HEK293 (cell line): ENCODE results near the gene CEP43.

Experiments used
- CTCF ChIA-PET: fragments of 350-600 bp; formaldehyde crosslinking; extraction: SDS; loops from one replicate; lab custom pipeline; 2021; ENCODE audit warnings: antibody characterized with exemption; lab: Yijun Ruan, JAX
- POLR2A ChIA-PET: fragments of 300-600 bp; formaldehyde crosslinking; extraction: SDS; loops from one replicate; lab custom pipeline; 2020; ENCODE audit warnings: antibody characterized with exemption, inconsistent platforms; lab: Yijun Ruan, JAX
- H3K27ac ChIP-seq: fragments of 200-500 bp; sonication (Bioruptor generic); 2 replicates; pipeline ENCODE4 v1.5.1; 2014; ENCODE audit warnings: low read depth, low read length, control low read depth, inconsistent platforms; ENCODE audit errors: extremely low read depth
- H3K36me3 ChIP-seq, 2 experiments: fragments of 200-500 bp in 1 of 2; sonication (Bioruptor generic) in 1 of 2; 1 replicate in 1 of 2; 2 replicates in 1 of 2; pipeline ENCODE4 v1.5.1; 2014 to 2017; ENCODE audit warnings: inconsistent platforms in 2 of 2, low read length in 2 of 2; ENCODE audit not compliant: control insufficient read depth in 2 of 2, insufficient read depth in 1 of 2
- H3K4me1 ChIP-seq: fragments of 200-500 bp; sonication (Bioruptor generic); 2 replicates; pipeline ENCODE4 v1.5.1; 2014; ENCODE audit warnings: mild to moderate bottlenecking, low read length, inconsistent platforms; ENCODE audit not compliant: control insufficient read depth, insufficient read depth
- H3K4me3 ChIP-seq: 2 replicates; pipeline ENCODE4 v1.5.1; 2011; ENCODE audit warnings: low read depth, mild to moderate bottlenecking, control low read depth, low read length, moderate library complexity
- H3K9me3 ChIP-seq: fragments of 200-500 bp; sonication (Bioruptor generic); 2 replicates; pipeline ENCODE4 v1.5.1; 2014; ENCODE audit warnings: low read depth, low read length, inconsistent platforms; ENCODE audit not compliant: control insufficient read depth, insufficient read depth
- GFI1B ChIP-seq: fragments of 450-650 bp; formaldehyde crosslinking; IDR thresholded peaks from 2 replicates; pipeline ENCODE4 v1.5.1; 2016; ENCODE audit warnings: missing biosample characterization, missing genetic modification characterization
- GLIS1 ChIP-seq: fragments of 450-650 bp; formaldehyde crosslinking; IDR thresholded peaks from 2 replicates; pipeline ENCODE4 v1.5.1; 2016; ENCODE audit warnings: missing biosample characterization, missing genetic modification characterization
- HOXC10 ChIP-seq: sonication (generic); formaldehyde crosslinking; IDR thresholded peaks from 2 replicates; pipeline ENCODE4 v1.8.1; 2023; ENCODE audit warnings: mild to moderate bottlenecking, missing genetic modification reagents
- KLF1 ChIP-seq: fragments of 450-650 bp; formaldehyde crosslinking; IDR thresholded peaks from 2 replicates; pipeline ENCODE4 v1.5.1; 2016; ENCODE audit warnings: missing biosample characterization, missing genetic modification characterization
- SP2 ChIP-seq: fragments of 450-650 bp; formaldehyde crosslinking; IDR thresholded peaks from 2 replicates; pipeline ENCODE4 v1.5.1; 2016; ENCODE audit warnings: missing biosample characterization, missing genetic modification characterization
- SP3 ChIP-seq: fragments of 450-650 bp; formaldehyde crosslinking; IDR thresholded peaks from 2 replicates; pipeline ENCODE4 v1.5.1; 2016; ENCODE audit warnings: missing biosample characterization, missing genetic modification characterization
- TRIM28 ChIP-seq: IDR thresholded peaks from 2 replicates; pipeline ENCODE4 v1.6.1; 2011; ENCODE audit warnings: low read length, control low read depth, borderline replicate concordance
- ZBTB1 ChIP-seq: fragments of 450-650 bp; formaldehyde crosslinking; IDR thresholded peaks from 2 replicates; pipeline ENCODE4 v1.5.1; 2016; ENCODE audit warnings: missing biosample characterization, missing genetic modification characterization
- ZBTB44 ChIP-seq: fragments of 450-650 bp; IDR thresholded peaks from 2 replicates; pipeline ENCODE4 v1.5.1; 2018; ENCODE audit warnings: missing biosample characterization, mild to moderate bottlenecking, missing genetic modification characterization
- ZNF121 ChIP-seq: fragments of 450-650 bp; formaldehyde crosslinking; IDR thresholded peaks from 2 replicates; pipeline ENCODE4 v1.5.1; 2016; ENCODE audit warnings: missing biosample characterization, missing genetic modification characterization
- ZNF132 ChIP-seq: fragments of 450-650 bp; formaldehyde crosslinking; IDR thresholded peaks from 2 replicates; pipeline ENCODE4 v1.5.1; 2017; ENCODE audit warnings: missing biosample characterization, missing genetic modification characterization, borderline replicate concordance
- ZNF16 ChIP-seq: fragments of 450-650 bp; formaldehyde crosslinking; IDR thresholded peaks from 2 replicates; pipeline ENCODE4 v1.5.1; 2016; ENCODE audit warnings: low read depth, missing biosample characterization, missing genetic modification characterization
- ZNF23 ChIP-seq: fragments of 450-650 bp; formaldehyde crosslinking; IDR thresholded peaks from 2 replicates; pipeline ENCODE4 v1.5.1; 2016; ENCODE audit warnings: missing biosample characterization, missing genetic modification characterization, borderline replicate concordance
- ZNF311 ChIP-seq: fragments of 450-650 bp; formaldehyde crosslinking; IDR thresholded peaks from 2 replicates; pipeline ENCODE4 v1.5.1; 2017; ENCODE audit warnings: missing biosample characterization, missing genetic modification characterization, borderline replicate concordance
- ZNF391 ChIP-seq: fragments of 450-650 bp; formaldehyde crosslinking; IDR thresholded peaks from 2 replicates; pipeline ENCODE4 v1.5.1; 2016; ENCODE audit warnings: low read depth, missing biosample characterization, missing genetic modification characterization, borderline replicate concordance
- ZNF514 ChIP-seq: fragments of 450-650 bp; formaldehyde crosslinking; IDR thresholded peaks from 2 replicates; pipeline ENCODE4 v1.5.1; 2016; ENCODE audit warnings: missing biosample characterization, missing genetic modification characterization
- ZNF518A ChIP-seq: fragments of 450-650 bp; formaldehyde crosslinking; conservative IDR thresholded peaks from 2 replicates; pipeline ENCODE4 v1.5.1; 2016; ENCODE audit warnings: low read depth, missing biosample characterization, missing genetic modification characterization
- ZNF544 ChIP-seq: fragments of 450-650 bp; formaldehyde crosslinking; IDR thresholded peaks from 2 replicates; pipeline ENCODE4 v1.5.0; 2017; ENCODE audit warnings: missing biosample characterization, missing genetic modification characterization
- ZNF664 ChIP-seq: fragments of 450-650 bp; formaldehyde crosslinking; IDR thresholded peaks from 2 replicates; pipeline ENCODE4 v1.5.1; 2016; ENCODE audit warnings: missing biosample characterization, missing genetic modification characterization
- ZNF776 ChIP-seq: fragments of 450-650 bp; formaldehyde crosslinking; IDR thresholded peaks from 2 replicates; pipeline ENCODE4 v1.5.0; 2017; ENCODE audit warnings: missing biosample characterization, missing genetic modification characterization, borderline replicate concordance
- ZNF785 ChIP-seq: fragments of 450-650 bp; formaldehyde crosslinking; IDR thresholded peaks from 2 replicates; pipeline ENCODE4 v1.5.1; 2016; ENCODE audit warnings: missing biosample characterization, missing genetic modification characterization
- ZSCAN5A ChIP-seq: fragments of 450-650 bp; formaldehyde crosslinking; IDR thresholded peaks from 2 replicates; pipeline ENCODE4 v1.5.1; 2016; ENCODE audit warnings: missing biosample characterization, missing genetic modification characterization

The CEP43 gene

GRCh38 chr6:166999145-166999883 is at the start of gene CEP43 (continued):
- no peak for TF ChIP-seq ZNF514 (tag by site-specific recombination)
- TF ChIP-seq ZNF664: no peak
- TF ChIP-seq ZNF132 (tag by site-specific recombination): no peak
- no peak for TF ChIP-seq ZNF23 (tag by site-specific recombination)
- no peak for TF ChIP-seq ZNF518A (tag by site-specific recombination)
- TF ChIP-seq KLF1 (tag by site-specific recombination): no peak
- peak; percentile 51 for TF ChIP-seq SP2 (tag by site-specific recombination)
- TF ChIP-seq ZNF311 (tag by site-specific recombination): no peak
- TF ChIP-seq TRIM28: no peak
- TF ChIP-seq ZNF391 (tag by site-specific recombination): no peak
- TF ChIP-seq GFI1B (tag by site-specific recombination): no peak
- TF ChIP-seq ZBTB44 (tag by site-specific recombination): no peak

- H3K36me3 ChIP-seq: peaks cover 0 to 50% of the 10 kb centered on the region in 2 experiments; a peak in 2 of 3 replicates
Measured at GRCh38 chr6:166949528-166950442, 49.4 kb upstream of the CEP43 start.

GRCh38 chr6:166950443-166950821 is 48.8 kb upstream of the CEP43 start:
- H3K9me3 ChIP-seq: no peaks in the 10 kb centered on the region
- no peaks in the 10 kb centered on the region for H3K4me1 ChIP-seq
- ChIA-PET POLR2A (no interaction called here), CTCF (interaction anchor here (0.7 to 2.3 kb wide), 15 partner anchors 9 to 228 kb away, joined by 3 to 26 read pairs (median 4); no protein-coding TSS in a partner anchor)
- no peak overlapping the region for H3K4me3 ChIP-seq
- no peak overlapping the region for H3K27ac ChIP-seq
- peaks cover 0 to 45% of the 10 kb centered on the region in 2 experiments; a peak in 2 of 3 replicates for H3K36me3 ChIP-seq
- TF ChIP-seq ZNF16 (tag by site-specific recombination) (no peak), ZNF776 (tag by site-specific recombination) (no peak), ZNF785 (tag by site-specific recombination) (no peak), ZBTB44 (tag by site-specific recombination) (no peak), ZSCAN5A (no peak), GFI1B (tag by site-specific recombination) (no peak), SP3 (no peak), ZNF544 (tag by site-specific recombination) (no peak), ZBTB1 (tag by site-specific recombination) (no peak), GLIS1 (tag by site-specific recombination) (no peak), ZNF311 (tag by site-specific recombination) (no peak)

More at GRCh38 chr6:166949528-166950442, 49.4 kb upstream of the CEP43 start:
- TF ChIP-seq ZNF121 (tag by site-specific recombination): no peak
- peak; percentile 52; the same call in 1 of the 2 replicates for TF ChIP-seq KLF1 (tag by site-specific recombination)
- no peak for TF ChIP-seq HOXC10
- TF ChIP-seq, all 188 proteins: peak for 1
- POLR2A ChIA-PET: no interaction called here
- Histone ChIP-seq H3K27ac (no peak overlapping the region), H3K4me1 (no peaks in the 10 kb centered on the region), H3K9me3 (no peaks in the 10 kb centered on the region), H3K4me3 (no peak overlapping the region)
- CTCF ChIA-PET: interaction anchor here (0.6 to 2.3 kb wide), 10 partner anchors 8 to 543 kb away, joined by 3 to 26 read pairs (median 6); no protein-coding TSS in a partner anchor
